HepG2 (cell line): ENCODE data around the gene SPNS2. TPM values are rescaled to one million over a fixed set of nuclear protein-coding genes. Genes with fewer than 3 reads are reported as not detected.

Source experiments
- CBFB ChIP-seq: sonication (generic); formaldehyde crosslinking; IDR thresholded peaks from 2 replicates; pipeline ENCODE4 v1.4.0; 2020; ENCODE audit warnings: missing genetic modification reagents
- CERS6 ChIP-seq: sonication (generic); formaldehyde crosslinking; IDR thresholded peaks from 2 replicates; pipeline ENCODE4 v1.5.0; 2020; ENCODE audit warnings: missing genetic modification reagents
- DPF2 ChIP-seq: sonication (generic); formaldehyde crosslinking; IDR thresholded peaks from 2 replicates; pipeline ENCODE4 v1.4.0; 2020; ENCODE audit warnings: mild to moderate bottlenecking, low read depth, missing genetic modification reagents, borderline replicate concordance
- DR1 ChIP-seq: sonication (generic); formaldehyde crosslinking; IDR thresholded peaks from 2 replicates; pipeline ENCODE4 v1.8.0; 2021; ENCODE audit warnings: mild to moderate bottlenecking, missing genetic modification reagents, inconsistent platforms
- JUN ChIP-seq: sonication (generic); formaldehyde crosslinking; IDR thresholded peaks from 2 replicates; pipeline ENCODE4 v1.4.0; 2020; ENCODE audit warnings: mild to moderate bottlenecking, missing genetic modification reagents
- MED8 ChIP-seq: sonication (generic); formaldehyde crosslinking; IDR thresholded peaks from 2 replicates; pipeline ENCODE4 v1.8.1; 2023; ENCODE audit warnings: mild to moderate bottlenecking, missing genetic modification reagents; ENCODE audit not compliant: insufficient replicate concordance
- MEF2D ChIP-seq: sonication (generic); formaldehyde crosslinking; IDR thresholded peaks from 2 replicates; pipeline ENCODE4 v1.5.1; 2020; ENCODE audit warnings: mild to moderate bottlenecking, missing genetic modification reagents
- NCOA1 ChIP-seq: sonication (generic); formaldehyde crosslinking; IDR thresholded peaks from 2 replicates; pipeline ENCODE4 v1.9.0; 2021; ENCODE audit warnings: missing genetic modification reagents
- PHF8 ChIP-seq: sonication (generic); formaldehyde crosslinking; IDR thresholded peaks from 2 replicates; pipeline ENCODE4 v1.5.0; 2020; ENCODE audit warnings: missing genetic modification reagents
- PITX1 ChIP-seq: sonication (generic); formaldehyde crosslinking; IDR thresholded peaks from 2 replicates; pipeline ENCODE4 v1.5.1; 2020; ENCODE audit warnings: mild to moderate bottlenecking, missing genetic modification reagents
- SPEN ChIP-seq: sonication (generic); formaldehyde crosslinking; IDR thresholded peaks from 2 replicates; pipeline ENCODE4 v1.5.1; 2020; ENCODE audit warnings: low read depth, mild to moderate bottlenecking, missing genetic modification reagents
- SRSF9 ChIP-seq: fragments of 200-400 bp; formaldehyde crosslinking; IDR thresholded peaks from 2 replicates; pipeline ENCODE4 v1.6.1; 2018; ENCODE audit warnings: borderline replicate concordance, mild to moderate bottlenecking, low read depth, low read length; ENCODE audit not compliant: insufficient read depth, poor library complexity, severe bottlenecking
- ZFP36 ChIP-seq: fragments of 150-350 bp; IDR thresholded peaks from 2 replicates; pipeline ENCODE4 v1.6.1; 2018; ENCODE audit warnings: borderline replicate concordance, low read length, low read depth; ENCODE audit not compliant: partially characterized antibody
- ZFP36L1 ChIP-seq: sonication (generic); formaldehyde crosslinking; IDR thresholded peaks from 2 replicates; pipeline ENCODE4 v1.8.0; 2022; ENCODE audit warnings: mild to moderate bottlenecking, missing genetic modification reagents, moderate library complexity
- ZFP41 ChIP-seq: sonication (generic); formaldehyde crosslinking; IDR thresholded peaks from 2 replicates; pipeline ENCODE4 v1.4.0; 2020; ENCODE audit warnings: mild to moderate bottlenecking, missing genetic modification reagents, borderline replicate concordance
- ZNF124 ChIP-seq: sonication (generic); formaldehyde crosslinking; IDR thresholded peaks from 2 replicates; pipeline ENCODE4 v1.4.0; 2020; ENCODE audit warnings: missing genetic modification reagents
- ZNF225 ChIP-seq: sonication (generic); formaldehyde crosslinking; IDR thresholded peaks from 2 replicates; pipeline ENCODE4 v1.4.0; 2020; ENCODE audit warnings: mild to moderate bottlenecking, missing genetic modification reagents
- ZNF232 ChIP-seq: sonication (generic); formaldehyde crosslinking; IDR thresholded peaks from 2 replicates; pipeline ENCODE4 v1.4.0; 2020; ENCODE audit warnings: missing genetic modification reagents, borderline replicate concordance
- ZNF460 ChIP-seq: sonication (generic); formaldehyde crosslinking; IDR thresholded peaks from 2 replicates; pipeline ENCODE4 v1.5.1; 2020; ENCODE audit warnings: missing genetic modification reagents, mild to moderate bottlenecking, borderline replicate concordance
- ZNF580 ChIP-seq: IDR thresholded peaks from 2 replicates; pipeline ENCODE4 v1.6.1; 2016; ENCODE audit warnings: low read depth, borderline replicate concordance
- ZNF616 ChIP-seq: sonication (generic); formaldehyde crosslinking; IDR thresholded peaks from 2 replicates; pipeline ENCODE4 v1.5.0; 2020; ENCODE audit warnings: low read depth, mild to moderate bottlenecking, missing genetic modification reagents
- ZNF790 ChIP-seq: sonication (generic); formaldehyde crosslinking; IDR thresholded peaks from 2 replicates; pipeline ENCODE4 v1.8.0; 2022; ENCODE audit warnings: missing genetic modification reagents, mild to moderate bottlenecking, borderline replicate concordance
- ZZZ3 ChIP-seq: sonication (generic); formaldehyde crosslinking; IDR thresholded peaks from 2 replicates; pipeline ENCODE4 v1.4.0; 2020; ENCODE audit warnings: missing genetic modification reagents, mild to moderate bottlenecking, borderline replicate concordance
- polyA plus RNA-seq, 8 experiments: library from polyadenylated mRNA; depleted of rRNA in 3 of 8; stranded (reverse) in 7 of 8; unstranded in 1 of 8; fragments of >200 nt; fragmentation: Illumina TruSeq in 4 of 8; extraction: Trizol in 4 of 8; gene quantifications; 2 replicates each; pipeline versions ENCODE4 v1.2.1 to v1.2.3, GENCODE V29; 2011 to 2016; ENCODE audit warnings: low read depth in 4 of 8, missing spikeins in 1 of 8, mixed read lengths in 1 of 8; ENCODE audit not compliant: insufficient read depth in 1 of 8
- total RNA-seq, 5 experiments: library from RNA; depleted of rRNA; stranded (reverse); fragments of >200 nt; fragmentation: Illumina TruSeq; extraction: Trizol; gene quantifications; 2 replicates each; pipeline ENCODE4 v1.2.3, GENCODE V29; 2016; ENCODE audit warnings: low read depth in 1 of 5
- TF ChIP-seq, protein P1 (sequence below): sonication (generic); formaldehyde crosslinking; IDR thresholded peaks from 2 replicates; pipeline ENCODE4 v1.8.0; 2022; ENCODE audit warnings: missing genetic modification reagents, mild to moderate bottlenecking, inconsistent platforms, borderline replicate concordance

Gene SPNS2
- total and polyA plus RNA-seq, 2 of the 13 experiments (the other 11 are each of a cell fraction or from before 2014, with no cell fraction given), result 0.01 TPM; not detected in 1

- TF ChIP-seq PITX1 (CRISPR knock-in tag), result 0 out of 2 replicates have a peak, but pooled peaks have one; percentile 36
- TF ChIP-seq ZNF616 (CRISPR knock-in tag), result peak; percentile 63
- no peak; the same call in 1 of the 2 replicates for TF ChIP-seq MEF2D
- TF ChIP-seq ZFP41 (CRISPR knock-in tag), result peak; percentile 59; the same call in 1 of the 2 replicates
- TF ChIP-seq ZNF225 (CRISPR knock-in tag), result peak; percentile 88; the same call in 1 of the 2 replicates
- TF ChIP-seq ZNF790 (CRISPR knock-in tag), result peak; percentile 81; the same call in 1 of the 2 replicates
- no peak for TF ChIP-seq ZNF232 (CRISPR knock-in tag)
- TF ChIP-seq ZNF460 (CRISPR knock-in tag), result no peak
- TF ChIP-seq ZFP36L1 (CRISPR knock-in tag), result peak; percentile 89; the same call in 1 of the 2 replicates
- TF ChIP-seq ZFP36, result no peak
- TF ChIP-seq CBFB (CRISPR knock-in tag), result peak; percentile 42; the same call in 1 of the 2 replicates
- peak; percentile 58; the same call in 1 of the 2 replicates for TF ChIP-seq ZZZ3 (CRISPR knock-in tag)
- TF ChIP-seq SRSF9, result no peak
- TF ChIP-seq CERS6 (CRISPR knock-in tag), result no peak
- peak; percentile 86 for TF ChIP-seq MED8 (CRISPR knock-in tag)
- TF ChIP-seq DR1 (CRISPR knock-in tag), result peak; percentile 80; the same call in 1 of the 2 replicates
- TF ChIP-seq, protein P1, sequence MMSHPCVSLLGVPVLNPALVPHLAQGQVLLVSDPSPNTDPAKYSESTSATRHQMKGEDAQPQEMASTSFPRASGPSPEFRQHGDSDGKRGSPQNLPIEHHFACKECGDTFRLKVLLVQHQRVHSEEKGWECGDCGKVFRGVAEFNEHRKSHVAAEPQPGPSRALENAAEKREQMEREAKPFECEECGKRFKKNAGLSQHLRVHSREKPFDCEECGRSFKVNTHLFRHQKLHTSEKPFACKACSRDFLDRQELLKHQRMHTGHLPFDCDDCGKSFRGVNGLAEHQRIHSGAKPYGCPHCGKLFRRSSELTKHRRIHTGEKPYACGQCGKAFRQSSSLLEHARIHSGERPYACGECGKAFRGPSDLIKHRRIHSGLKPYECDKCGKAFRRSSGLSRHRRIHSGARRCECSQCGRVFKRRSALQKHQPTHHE (CRISPR knock-in tag), result peak; percentile 83
- TF ChIP-seq ZNF580 (CRISPR knock-in tag), result no peak
- peak; percentile 67 for TF ChIP-seq SPEN (CRISPR knock-in tag)
- TF ChIP-seq DPF2 (CRISPR knock-in tag), result no peak
- TF ChIP-seq ZNF124 (CRISPR knock-in tag), result peak; percentile 85
- peak; percentile 49; the same call in 1 of the 2 replicates for TF ChIP-seq JUN (CRISPR knock-in tag)
- 0 out of 2 replicates have a peak, but pooled peaks have one; percentile 66 for TF ChIP-seq NCOA1
- peak; percentile 88 for TF ChIP-seq PHF8 (CRISPR knock-in tag)
Measured at GRCh38 chr17:4554997-4555799, 56.5 kb downstream of the SPNS2 start, which contains the start of gene MYBBP1A (continued).
